Femur (tissue), 1 donor: ENCODE measurements around the gene TACO1.
A peak's percentile ranks its signal among the peaks of the same experiment; 100 is the strongest.

Source experiments
- DNase-seq: peaks from one replicate; pipeline ENCODE4 v3.0.0-alpha.2; 2017

TACO1 gene

GRCh38 chr17:63641692-63642448 is 41.2 kb downstream of the TACO1 start:
- DNase-seq: peak; percentile 41

- DNase-seq: no peak
Measured at GRCh38 chr17:63644846-63645245, 44.2 kb downstream of the TACO1 start.

GRCh38 chr17:63645775-63646487 is 45.2 kb downstream of the TACO1 start:
- no peak for DNase-seq

GRCh38 chr17:63646488-63646806 is 45.8 kb downstream of the TACO1 start:
- DNase-seq: no peak

GRCh38 chr17:63647065-63647725 is 46.5 kb downstream of the TACO1 start:
- DNase-seq: no peak

- no peak for DNase-seq
Measured at GRCh38 chr17:63647936-63648335, 47.2 kb downstream of the TACO1 start.

- DNase-seq: no peak
Measured at GRCh38 chr17:63649813-63650212, 49.1 kb downstream of the TACO1 start.

- DNase-seq: no peak
Measured at GRCh38 chr17:63652106-63652505, 51.4 kb downstream of the TACO1 start.

- no peak for DNase-seq
Measured at GRCh38 chr17:63653050-63653449, 52.4 kb downstream of the TACO1 start.

- DNase-seq: no peak
Measured at GRCh38 chr17:63657786-63658185, 57.1 kb downstream of the TACO1 start.
